ENCODE results near the gene SMARCC1.

SMARCC1 gene

GRCh38 chr3:47692158-47692557 is 89.5 kb downstream of the SMARCC1 start:
- no peak for DNase-seq

- no peak for DNase-seq
These were observed 93.2 kb downstream of the SMARCC1 start for GRCh38 chr3:47688488-47688887.

- no peak for DNase-seq
These were observed 96.7 kb downstream of the SMARCC1 start for GRCh38 chr3:47685037-47685436.

GRCh38 chr3:47681016-47681415 is 100.7 kb downstream of the SMARCC1 start:
- DNase-seq, result no peak

- no peak for DNase-seq
These were observed 103.0 kb downstream of the SMARCC1 start for GRCh38 chr3:47678446-47679338.

- no peak for DNase-seq
These were observed 112.5 kb downstream of the SMARCC1 start for GRCh38 chr3:47669026-47669749.

- DNase-seq, result no peak
These were observed 115.6 kb downstream of the SMARCC1 start for GRCh38 chr3:47666118-47666517.

- DNase-seq, result no peak
These were observed 117.2 kb downstream of the SMARCC1 start for GRCh38 chr3:47664519-47664918.

- no peak for DNase-seq
These were observed 118.0 kb downstream of the SMARCC1 start for GRCh38 chr3:47663630-47664240.

GRCh38 chr3:47661121-47661752 is 120.5 kb downstream of the SMARCC1 start:
- no peak for DNase-seq

GRCh38 chr3:47658444-47658843 is 123.2 kb downstream of the SMARCC1 start:
- no peak for DNase-seq

- DNase-seq, result no peak
These were observed 129.6 kb downstream of the SMARCC1 start for GRCh38 chr3:47652142-47652541.

GRCh38 chr3:47650294-47650693 is 131.4 kb downstream of the SMARCC1 start:
- no peak for DNase-seq

- DNase-seq, result no peak
These were observed 134.1 kb downstream of the SMARCC1 start for GRCh38 chr3:47647550-47647949.

GRCh38 chr3:47646362-47646761 is 135.3 kb downstream of the SMARCC1 start:
- no peak for DNase-seq

- no peak for DNase-seq
These were observed 136.1 kb downstream of the SMARCC1 start for GRCh38 chr3:47645551-47645950.

- no peak for DNase-seq
These were observed 138.6 kb downstream of the SMARCC1 start for GRCh38 chr3:47643092-47643491.

- no peak for DNase-seq
These were observed 140.0 kb downstream of the SMARCC1 start for GRCh38 chr3:47641739-47642138.

GRCh38 chr3:47636921-47637320 is 144.8 kb downstream of the SMARCC1 start:
- no peak for DNase-seq

- no peak for DNase-seq
These were observed 145.5 kb downstream of the SMARCC1 start for GRCh38 chr3:47636225-47636624.

- DNase-seq, result no peak
These were observed 146.2 kb downstream of the SMARCC1 start for GRCh38 chr3:47635536-47635935.

- no peak for DNase-seq
These were observed 146.7 kb downstream of the SMARCC1 start for GRCh38 chr3:47634996-47635395.

GRCh38 chr3:47630810-47631209 is 150.9 kb downstream of the SMARCC1 start:
- no peak for DNase-seq
